ENCODE data around the gene CHD3. TPM values are rescaled to one million over a fixed set of nuclear protein-coding genes. Genes with fewer than 3 reads are reported as not detected.

CHD3 gene
- total and polyA plus RNA-seq, 5 donors from 2014 or later, result 5.0 to 273 (median 7.3) TPM

- ATAC-seq (ENCODE audit: low read depth in 2 of 2), result no peak
- no peaks in the 10 kb centered on the region for H3K36me3 Mint-ChIP-seq
- H3K27ac Mint-ChIP-seq, result peak overlapping the region in 1 of 3 donors; percentile 66
- Histone ChIP-seq H3K27me3 (ENCODE audit: control insufficient read depth, insufficient read depth, low read length) (no peaks in the 10 kb centered on the region), H3K4me3 (ENCODE audit: low read depth, low read length) (peak overlapping the region; percentile 98), H3K4me1 (ENCODE audit: control insufficient read depth, insufficient read depth, low read length, poor library complexity, severe bottlenecking) (peaks cover 41% of the 10 kb centered on the region), H3K36me3 (ENCODE audit: control insufficient read depth, insufficient read depth, low read length) (peaks cover 8% of the 10 kb centered on the region), H3K27ac (ENCODE audit: insufficient read depth, low read length, poor library complexity, severe bottlenecking) (peak overlapping the region; percentile 89), H3K9me3 (ENCODE audit: control insufficient read depth in 2 of 2, low read length in 2 of 2) (no peaks in the 10 kb centered on the region)
- H3K9me3 Mint-ChIP-seq, result no peaks in the 10 kb centered on the region
- peak in 1 of 3 donors; percentile 36 for DNase-seq
- H3K4me3 Mint-ChIP-seq, result no peak overlapping the region
- peaks cover 0 to 17% (median 9%) of the 10 kb centered on the region in 4 donors for H3K4me1 Mint-ChIP-seq
- H3K27me3 Mint-ChIP-seq, result no peaks in the 10 kb centered on the region
Measured at GRCh38 chr17:7856011-7856810, 32.4 kb upstream of the CHD3 start.

- Mint-ChIP-seq H3K36me3 (no peaks in the 10 kb centered on the region), H3K27me3 (no peaks in the 10 kb centered on the region), H3K27ac (no peak within 1 kb of the TSS), H3K9me3 (no peaks in the 10 kb centered on the region), H3K4me1 (peaks cover 0 to 13% (median 4%) of the 10 kb centered on the region in 4 donors), H3K4me3 (no peak within 1 kb of the TSS)
- H3K27ac ChIP-seq (ENCODE audit: insufficient read depth, low read length, poor library complexity, severe bottlenecking), result peak within 1 kb of the TSS; percentile 89
- H3K4me3 ChIP-seq (ENCODE audit: low read depth, low read length), result peak within 1 kb of the TSS; percentile 98
- H3K9me3 ChIP-seq (ENCODE audit: control insufficient read depth in 2 of 2, low read length in 2 of 2), result no peaks in the 10 kb centered on the region
- peak; percentile 87 to 88 for ATAC-seq (ENCODE audit: low read depth in 2 of 2)
- H3K36me3 ChIP-seq (ENCODE audit: control insufficient read depth, insufficient read depth, low read length), result peaks cover 8% of the 10 kb centered on the region
- H3K4me1 ChIP-seq (ENCODE audit: control insufficient read depth, insufficient read depth, low read length, poor library complexity, severe bottlenecking), result peaks cover 34% of the 10 kb centered on the region
- no peaks in the 10 kb centered on the region for H3K27me3 ChIP-seq (ENCODE audit: control insufficient read depth, insufficient read depth, low read length)
- DNase-seq, result peak; percentile 94 to 99 (median 98)
Measured at GRCh38 chr17:7856811-7857712, 31.5 kb upstream of the CHD3 start, which contains the start of gene NAA38. TSS of gene NAA38 (minus strand) at chr17:7857559. CDS start at chr17:7857463, 96 bp downstream.

DNA sequence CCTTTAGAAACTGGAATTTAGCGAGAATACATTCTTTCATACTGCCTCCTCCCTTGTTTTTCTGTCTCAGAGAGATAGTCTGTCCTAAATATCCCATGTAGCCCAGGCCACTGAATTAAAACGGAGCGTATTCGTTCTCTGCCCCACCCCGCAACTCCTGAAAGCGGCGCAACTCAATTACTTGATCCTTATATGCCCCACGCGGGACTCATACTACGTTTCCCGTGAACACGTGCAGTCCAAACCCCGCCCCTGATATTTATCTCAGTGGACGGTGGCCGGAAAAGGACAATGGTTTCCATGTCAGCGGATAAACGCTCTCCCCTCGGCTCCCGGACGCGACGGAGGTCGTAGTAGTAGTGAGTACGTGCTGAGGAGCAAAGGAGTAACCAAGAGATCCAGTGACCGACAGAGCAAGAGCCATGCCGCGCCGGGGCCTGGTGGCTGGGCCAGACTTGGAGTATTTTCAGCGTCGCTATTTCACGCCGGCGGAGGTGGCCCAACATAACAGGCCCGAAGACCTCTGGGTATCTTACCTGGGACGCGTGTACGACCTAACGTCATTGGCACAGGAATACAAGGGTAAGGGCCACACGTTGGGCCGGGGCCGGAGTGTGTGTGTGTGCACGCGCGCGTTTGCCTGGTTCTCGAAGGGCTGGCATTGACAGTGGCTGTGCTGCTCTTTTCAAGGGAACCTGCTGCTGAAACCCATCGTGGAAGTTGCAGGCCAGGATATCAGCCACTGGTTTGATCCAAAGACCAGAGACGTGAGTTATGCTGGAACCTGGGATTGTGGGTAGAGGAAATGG, 30.7 kb upstream of the CHD3 start, which contains the start of gene CYB5D1:
Gene CYB5D1 (plus strand): TSS at position 291 of the 809 bp plus-strand sequence. CDS start 132 bp downstream, at position 423.
- ATAC-seq (ENCODE audit: low read depth in 2 of 2) (peak; percentile 56), DNase-seq (peak; percentile 80 to 95 (median 94))
- H3K4me3 ChIP-seq (ENCODE audit: low read depth, low read length), result peak within 1 kb of the TSS; percentile 98
- Mint-ChIP-seq H3K9me3 (no peaks in the 10 kb centered on the region), H3K4me3 (no peak within 1 kb of the TSS), H3K4me1 (peaks cover 4 to 16% (median 6%) of the 10 kb centered on the region in 4 donors), H3K27me3 (no peaks in the 10 kb centered on the region), H3K27ac (no peak within 1 kb of the TSS), H3K36me3 (no peaks in the 10 kb centered on the region)
- peaks cover 31% of the 10 kb centered on the region for H3K4me1 ChIP-seq (ENCODE audit: control insufficient read depth, insufficient read depth, low read length, poor library complexity, severe bottlenecking)
- H3K27ac ChIP-seq (ENCODE audit: insufficient read depth, low read length, poor library complexity, severe bottlenecking), result peak within 1 kb of the TSS; percentile 89
- no peaks in the 10 kb centered on the region for H3K27me3 ChIP-seq (ENCODE audit: control insufficient read depth, insufficient read depth, low read length)
- H3K36me3 ChIP-seq (ENCODE audit: control insufficient read depth, insufficient read depth, low read length), result peaks cover 3% of the 10 kb centered on the region
- H3K9me3 ChIP-seq (ENCODE audit: control insufficient read depth in 2 of 2, low read length in 2 of 2), result no peaks in the 10 kb centered on the region

GRCh38 chr17:7858522-7858810, 30.1 kb upstream of the CHD3 start:
- peak overlapping the region; percentile 89 for H3K27ac ChIP-seq (ENCODE audit: insufficient read depth, low read length, poor library complexity, severe bottlenecking)
- Mint-ChIP-seq H3K27me3 (no peaks in the 10 kb centered on the region), H3K4me3 (no peak overlapping the region), H3K36me3 (no peaks in the 10 kb centered on the region), H3K9me3 (no peaks in the 10 kb centered on the region), H3K27ac (no peak overlapping the region), H3K4me1 (peaks cover 4 to 17% (median 6%) of the 10 kb centered on the region in 4 donors)
- H3K36me3 ChIP-seq (ENCODE audit: control insufficient read depth, insufficient read depth, low read length), result no peaks in the 10 kb centered on the region
- peak overlapping the region; percentile 98 for H3K4me3 ChIP-seq (ENCODE audit: low read depth, low read length)
- DNase-seq, result peak in 1 of 3 donors; percentile 22
- no peaks in the 10 kb centered on the region for H3K9me3 ChIP-seq (ENCODE audit: control insufficient read depth in 2 of 2, low read length in 2 of 2)
- peaks cover 31% of the 10 kb centered on the region for H3K4me1 ChIP-seq (ENCODE audit: control insufficient read depth, insufficient read depth, low read length, poor library complexity, severe bottlenecking)
- no peaks in the 10 kb centered on the region for H3K27me3 ChIP-seq (ENCODE audit: control insufficient read depth, insufficient read depth, low read length)
- ATAC-seq (ENCODE audit: low read depth in 2 of 2), result no peak

DNA sequence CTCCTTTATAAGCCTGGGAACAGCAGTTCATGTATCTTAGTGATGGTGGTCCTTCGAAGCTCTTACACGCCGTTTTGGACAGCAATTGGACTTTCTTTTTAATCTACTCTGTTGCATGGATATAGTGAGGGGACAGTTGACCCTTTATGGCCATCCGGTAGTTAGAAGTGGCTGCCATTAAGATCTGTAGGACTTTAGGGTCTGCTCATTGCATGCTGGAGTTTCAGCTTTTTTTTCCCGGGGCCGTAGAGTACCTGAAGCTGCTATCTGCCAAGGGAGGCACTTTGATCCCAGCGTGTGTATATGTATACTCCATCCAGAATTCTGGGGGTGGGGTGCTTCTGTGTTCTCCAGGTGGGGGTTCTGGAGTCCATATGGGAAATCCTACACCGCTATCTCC, 29.6 kb upstream of the CHD3 start:
- no peaks in the 10 kb centered on the region for H3K27me3 ChIP-seq (ENCODE audit: control insufficient read depth, insufficient read depth, low read length)
- H3K4me1 ChIP-seq (ENCODE audit: control insufficient read depth, insufficient read depth, low read length, poor library complexity, severe bottlenecking), result peaks cover 31% of the 10 kb centered on the region
- Mint-ChIP-seq H3K4me3 (peak overlapping the region in 1 of 4 donors; percentile 56), H3K27me3 (no peaks in the 10 kb centered on the region), H3K27ac (peak overlapping the region in 2 of 3 donors; percentile 20 to 55), H3K9me3 (no peaks in the 10 kb centered on the region), H3K36me3 (no peaks in the 10 kb centered on the region), H3K4me1 (peaks cover 4 to 15% (median 5%) of the 10 kb centered on the region in 4 donors)
- no peak overlapping the region for H3K4me3 ChIP-seq (ENCODE audit: low read depth, low read length)
- H3K27ac ChIP-seq (ENCODE audit: insufficient read depth, low read length, poor library complexity, severe bottlenecking), result no peak overlapping the region
- ATAC-seq (ENCODE audit: low read depth in 2 of 2) (no peak), DNase-seq (no peak)
- no peaks in the 10 kb centered on the region for H3K9me3 ChIP-seq (ENCODE audit: control insufficient read depth in 2 of 2, low read length in 2 of 2)
- no peaks in the 10 kb centered on the region for H3K36me3 ChIP-seq (ENCODE audit: control insufficient read depth, insufficient read depth, low read length)

- Histone ChIP-seq H3K36me3 (ENCODE audit: control insufficient read depth, insufficient read depth, low read length) (no peaks in the 10 kb centered on the region), H3K4me3 (ENCODE audit: low read depth, low read length) (no peak overlapping the region), H3K27me3 (ENCODE audit: control insufficient read depth, insufficient read depth, low read length) (no peaks in the 10 kb centered on the region), H3K4me1 (ENCODE audit: control insufficient read depth, insufficient read depth, low read length, poor library complexity, severe bottlenecking) (peaks cover 16% of the 10 kb centered on the region), H3K27ac (ENCODE audit: insufficient read depth, low read length, poor library complexity, severe bottlenecking) (no peak overlapping the region), H3K9me3 (ENCODE audit: control insufficient read depth in 2 of 2, low read length in 2 of 2) (no peaks in the 10 kb centered on the region)
- Mint-ChIP-seq H3K36me3 (peaks cover 17% of the 10 kb centered on the region), H3K27ac (peak overlapping the region in 2 of 3 donors; percentile 48 to 81), H3K4me3 (peak overlapping the region in 1 of 4 donors; percentile 0), H3K4me1 (peaks cover 8 to 25% (median 14%) of the 10 kb centered on the region in 4 donors), H3K9me3 (no peaks in the 10 kb centered on the region), H3K27me3 (no peaks in the 10 kb centered on the region)
- DNase-seq (peak; percentile 33 to 43 (median 41)), ATAC-seq (ENCODE audit: low read depth in 2 of 2) (no peak)
Measured at GRCh38 chr17:7862692-7863437, 25.7 kb upstream of the CHD3 start.

Data from CD4-positive, CD25-positive, alpha-beta regulatory T cell (primary cell).